ENCODE data around the gene CD3G.
"Not testable (repeated sequence)": the region's sequence is repeated elsewhere in the genome, so short reads cannot be mapped to it uniquely, and the experiment has no call there.

GRCh38 chr11:118402594-118402993 lies 58.5 kb downstream of the CD3G start:
- TF ChIP-seq KLF6 (CRISPR knock-in tag; IDR thresholded peaks at IDR 0.05; ENCODE audit: borderline replicate concordance); ZC3H4 (CRISPR knock-in tag; IDR thresholded peaks at IDR 0.05; ENCODE audit: borderline replicate concordance); DMBX1 (CRISPR knock-in tag; IDR thresholded peaks at IDR 0.05; ENCODE audit: borderline replicate concordance); CREBBP (IDR thresholded peaks at IDR 0.05; ENCODE audit: low read depth, low read length): not testable (repeated sequence)
